GM20000 (cell line): ENCODE data around the gene NT5C2.

ENCODE experiments used
- DNase-seq: peaks from one replicate; pipeline ENCODE4 v3.0.0; 2012; ENCODE audit warnings: low spot score
- TF ChIP-seq, protein P1 (sequence below): IDR thresholded peaks from 2 replicates; pipeline ENCODE4 v1.5.1; 2012; ENCODE audit warnings: mild to moderate bottlenecking, control low read depth; ENCODE audit errors: extremely low read depth, missing control alignments

NT5C2 gene

DNA sequence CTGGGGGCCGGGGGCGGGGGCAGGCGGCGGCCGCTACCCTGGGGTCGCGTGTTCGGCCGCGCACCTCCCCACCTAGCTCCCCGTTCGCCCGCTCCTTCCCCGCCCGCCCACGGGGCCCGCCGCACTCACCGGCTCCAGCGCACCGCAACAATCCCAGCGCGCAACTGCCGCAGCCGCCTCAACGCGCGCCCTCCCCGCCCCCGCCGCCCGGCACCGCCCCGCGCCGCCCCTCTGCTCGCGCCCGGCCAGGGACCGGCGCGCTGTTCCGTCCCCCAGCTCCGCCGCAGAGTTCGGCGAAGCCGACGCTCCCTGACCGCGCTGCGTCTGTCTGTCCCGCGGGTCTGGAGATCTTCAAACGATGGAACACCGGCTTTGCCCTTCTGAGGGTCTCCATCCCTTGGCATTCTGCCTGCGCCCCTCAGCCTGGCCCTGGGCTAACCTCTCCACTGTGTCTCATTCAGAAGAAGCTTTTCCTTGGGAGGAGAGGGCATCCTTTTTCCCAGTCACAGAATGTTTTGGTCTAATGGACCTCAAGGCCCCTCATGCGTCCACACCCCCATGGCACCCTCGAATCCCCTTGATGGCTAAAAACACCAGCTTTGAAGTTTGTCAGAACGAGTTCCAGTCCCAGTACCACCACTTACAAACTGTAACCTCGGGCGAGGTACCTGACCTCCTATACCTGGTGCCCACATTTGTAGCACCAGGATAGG, at the start of gene NT5C2:
NT5C2 (minus strand) TSS at position 166 of the 713 bp plus-strand sequence. CDS start 18,314 bp downstream, outside the sequence.
- DNase-seq: peak; percentile 89
- TF ChIP-seq, protein P1, sequence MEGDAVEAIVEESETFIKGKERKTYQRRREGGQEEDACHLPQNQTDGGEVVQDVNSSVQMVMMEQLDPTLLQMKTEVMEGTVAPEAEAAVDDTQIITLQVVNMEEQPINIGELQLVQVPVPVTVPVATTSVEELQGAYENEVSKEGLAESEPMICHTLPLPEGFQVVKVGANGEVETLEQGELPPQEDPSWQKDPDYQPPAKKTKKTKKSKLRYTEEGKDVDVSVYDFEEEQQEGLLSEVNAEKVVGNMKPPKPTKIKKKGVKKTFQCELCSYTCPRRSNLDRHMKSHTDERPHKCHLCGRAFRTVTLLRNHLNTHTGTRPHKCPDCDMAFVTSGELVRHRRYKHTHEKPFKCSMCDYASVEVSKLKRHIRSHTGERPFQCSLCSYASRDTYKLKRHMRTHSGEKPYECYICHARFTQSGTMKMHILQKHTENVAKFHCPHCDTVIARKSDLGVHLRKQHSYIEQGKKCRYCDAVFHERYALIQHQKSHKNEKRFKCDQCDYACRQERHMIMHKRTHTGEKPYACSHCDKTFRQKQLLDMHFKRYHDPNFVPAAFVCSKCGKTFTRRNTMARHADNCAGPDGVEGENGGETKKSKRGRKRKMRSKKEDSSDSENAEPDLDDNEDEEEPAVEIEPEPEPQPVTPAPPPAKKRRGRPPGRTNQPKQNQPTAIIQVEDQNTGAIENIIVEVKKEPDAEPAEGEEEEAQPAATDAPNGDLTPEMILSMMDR: no peak

DNA sequence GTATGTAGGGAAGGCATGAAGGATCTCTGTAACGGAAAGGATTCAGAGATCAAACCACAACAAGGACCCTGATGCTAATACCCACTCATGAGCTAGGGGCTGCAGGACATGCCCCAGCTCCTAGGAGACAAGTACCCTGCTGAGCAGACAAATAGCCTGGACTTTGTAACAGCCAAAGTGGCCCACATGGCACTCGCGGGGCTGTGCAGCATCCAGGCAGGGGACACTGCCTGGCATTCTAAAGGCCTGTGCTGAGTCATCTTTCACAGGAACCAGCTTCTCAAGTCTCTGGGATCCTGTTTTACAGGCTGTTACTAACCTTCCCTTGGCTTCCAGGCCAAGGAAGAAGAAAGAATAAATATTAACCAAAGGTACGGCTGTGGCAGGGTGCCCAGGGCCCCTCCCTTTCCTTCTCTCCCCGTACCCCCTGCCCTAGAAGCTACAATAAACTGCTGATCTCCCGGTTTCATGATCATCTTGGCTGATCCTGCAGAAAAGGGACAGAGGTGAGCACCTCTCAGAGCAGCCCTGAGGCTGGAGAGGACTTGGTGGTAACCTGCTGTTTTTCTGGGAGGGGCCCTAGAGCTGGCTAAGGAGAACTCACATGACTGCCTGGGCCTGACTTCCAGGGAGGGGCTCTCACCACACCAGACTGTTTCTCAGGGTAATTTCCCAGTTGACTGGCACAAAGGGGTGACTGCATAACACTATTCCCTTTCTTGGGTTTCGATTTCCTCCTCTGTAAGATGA, 48.4 kb upstream of the NT5C2 start:
- TF ChIP-seq, protein P1: no peak
- no peak for DNase-seq

DNA sequence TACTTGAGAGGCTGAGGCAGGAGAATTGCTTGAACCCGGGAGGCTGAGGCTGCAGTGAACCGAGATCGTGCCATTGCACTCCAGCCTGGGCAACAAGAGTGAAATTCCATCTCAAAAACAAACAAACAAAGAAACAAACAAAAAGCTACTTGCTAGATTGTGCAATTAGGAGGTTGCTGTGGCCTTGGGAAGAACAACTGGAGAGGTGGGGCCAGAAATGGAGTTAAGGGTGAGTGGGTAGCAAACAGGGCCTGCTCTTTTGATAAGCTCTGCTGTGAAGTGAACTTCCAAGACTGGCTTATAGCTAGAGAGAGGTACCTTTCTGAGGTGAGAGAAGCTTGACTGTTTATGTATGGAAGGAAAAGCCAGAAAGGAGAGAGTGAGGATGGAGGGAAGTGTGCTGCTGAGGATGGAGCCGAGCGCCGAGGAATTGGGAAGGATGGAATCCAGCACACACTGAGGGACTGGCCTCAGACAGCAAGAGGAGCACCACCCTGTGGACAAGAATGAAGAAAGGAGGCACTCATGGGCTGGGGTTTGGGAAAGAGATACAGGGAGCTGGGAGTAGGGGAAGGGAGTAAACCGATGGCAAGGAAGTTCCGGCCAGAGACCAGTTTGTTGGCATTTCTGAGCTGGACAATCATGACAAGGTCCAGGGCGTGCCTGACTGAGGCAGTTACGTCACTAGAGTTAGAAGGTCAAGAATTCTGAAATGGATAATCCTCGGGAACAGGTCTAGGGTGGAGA, 45.6 kb upstream of the NT5C2 start:
- DNase-seq: no peak

GRCh38 chr10:103235775-103236174, 42.7 kb upstream of the NT5C2 start:
- TF ChIP-seq, protein P1: no peak
- DNase-seq: no peak

More for the DNA sequence above, 45.6 kb upstream of the NT5C2 start:
- TF ChIP-seq, protein P1: no peak

DNA sequence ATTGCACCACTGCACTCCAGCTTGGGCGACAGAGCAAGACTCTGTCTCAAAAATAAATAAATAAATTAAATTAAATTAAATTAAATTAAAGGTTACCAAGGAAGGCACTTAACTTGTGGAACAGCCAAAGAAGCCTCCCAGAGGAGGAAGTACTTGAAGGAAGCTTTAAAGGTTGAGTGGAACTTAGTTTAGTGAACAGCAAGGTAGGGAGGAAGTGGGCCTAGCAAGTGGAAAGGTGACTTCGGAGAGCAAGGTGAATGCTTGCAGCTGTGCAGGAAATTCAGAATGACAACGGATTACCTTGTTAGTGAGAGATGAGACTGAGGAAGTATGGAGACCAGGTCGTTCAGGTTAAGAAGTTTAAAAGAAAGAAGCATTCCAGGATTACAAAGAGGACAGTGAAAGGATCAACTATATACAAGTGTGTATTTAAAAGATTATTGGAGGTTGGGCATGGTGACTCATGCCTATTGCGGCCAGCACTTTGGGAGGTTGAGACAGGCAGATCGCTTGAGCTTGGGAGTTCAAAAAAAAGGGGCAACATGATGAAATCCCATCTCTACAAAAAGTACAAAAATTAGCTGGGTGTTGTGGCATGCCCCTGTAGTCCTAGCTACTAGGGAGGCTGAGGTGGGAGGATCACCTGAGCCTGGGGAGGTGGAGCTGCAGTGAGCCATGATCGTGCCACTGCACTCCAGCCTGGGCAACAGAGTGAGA, 39.9 kb upstream of the NT5C2 start:
- TF ChIP-seq, protein P1: no peak
- no peak for DNase-seq

DNA sequence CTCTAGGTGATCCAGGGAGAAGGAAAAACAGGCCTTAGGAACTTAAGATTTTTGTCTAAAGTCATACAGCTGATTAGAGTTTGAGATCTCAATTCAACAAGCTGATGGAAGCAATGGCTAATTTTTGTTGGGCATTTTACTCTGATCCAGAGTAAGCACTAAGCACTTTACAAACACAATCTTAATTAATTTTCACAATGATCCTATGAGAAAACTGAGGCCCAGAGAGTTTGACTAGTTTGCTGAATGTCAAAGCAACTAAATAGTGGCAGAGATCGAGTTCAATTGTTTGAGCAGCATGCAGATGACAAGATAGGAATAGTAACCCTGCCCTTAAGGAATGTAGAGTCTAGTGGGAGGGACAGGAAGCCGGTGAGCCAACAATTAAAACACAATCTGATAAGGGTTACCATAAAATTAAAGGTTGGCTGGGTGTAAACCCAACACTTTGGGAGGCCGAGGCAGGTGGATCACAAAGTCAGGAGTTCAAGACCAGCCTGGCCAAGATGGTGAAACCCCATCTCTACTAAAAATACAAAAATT, 39.1 kb upstream of the NT5C2 start:
- TF ChIP-seq, protein P1: no peak
- no peak for DNase-seq
